HCT116 (cell line): ENCODE results near the gene DTNBP1. TPM values are rescaled to one million over a fixed set of nuclear protein-coding genes. Genes with fewer than 3 reads are reported as not detected.

Experiments
- ATAC-seq: fragments of 200-7000 bp; cut with Tn5 transposase; 2 replicates; pipeline ENCODE4 v1.9.1; 2020; ENCODE audit warnings: mild to moderate bottlenecking, moderate library complexity
- BruUV-seq: library from RNA; stranded (reverse); fragments of 400-500 nt; replicated peaks from 2 replicates; lab custom pipeline; 2021; lab: Mats Ljungman, UMichigan
- CTCF ChIA-PET: fragments of 300-600 bp; sonication (Branson Sonifier 250); formaldehyde crosslinking; loops from one replicate; lab custom pipeline; 2021; ENCODE audit warnings: antibody characterized with exemption; lab: Charles Lee
- POLR2A ChIA-PET: fragments of 300-600, 350-600 bp; sonication (Branson Sonifier 250); formaldehyde crosslinking; loops from one replicate; lab custom pipeline; 2021; ENCODE audit warnings: antibody characterized with exemption; lab: Charles Lee
- RAD21 ChIA-PET, 2 experiments: fragments of 300-600 bp; sonication (Branson Sonifier 250); formaldehyde crosslinking; loops; one replicate each; lab custom pipeline; 2023; ENCODE audit warnings: low total read pairs in 2 of 2; ENCODE audit not compliant: uncharacterized antibody in 2 of 2, unreplicated experiment in 2 of 2, low non-redundant PET in 1 of 2; lab: Charles Lee
- DNase-seq: peaks from one replicate; pipeline ENCODE4 v3.0.0-alpha.2; 2010; ENCODE audit warnings: low read depth, low spot score
- H2AFZ ChIP-seq: fragments of 200-600 bp; shearing (Covaris generic), sonication (generic); 2 replicates; pipeline ENCODE4 v1.6.1; 2017; ENCODE audit warnings: low read depth, mixed run types, mixed read lengths, antibody characterized with exemption, low read length; ENCODE audit not compliant: poor library complexity, severe bottlenecking
- H3K27ac ChIP-seq: 2 replicates; pipeline ENCODE4 v1.5.1; 2012; ENCODE audit warnings: low read depth, low read length
- H3K27me3 ChIP-seq: fragments of 200-600 bp; sonication (generic); 2 replicates; pipeline ENCODE4 v1.6.1; 2016; ENCODE audit warnings: mixed run types, low read length, mixed read lengths; ENCODE audit not compliant: insufficient read depth
- H3K36me3 ChIP-seq, 2 experiments: fragments of 200-500 bp in 1 of 2; fragments of 200-600 bp in 1 of 2; sonication (Bioruptor generic) in 1 of 2; sonication (generic) in 1 of 2; 2 replicates each; pipeline versions ENCODE4 v1.5.1 to v1.6.1; 2014 to 2016; ENCODE audit warnings: low read length in 2 of 2, inconsistent platforms in 1 of 2, mixed read lengths in 1 of 2, mixed run types in 1 of 2; ENCODE audit not compliant: insufficient read depth in 2 of 2, control insufficient read depth in 1 of 2
- H3K4me1 ChIP-seq, 2 experiments: fragments of 200-600 bp in 1 of 2; sonication (generic) in 1 of 2; 2 replicates each; pipeline versions ENCODE4 v1.5.1 to v1.6.1; 2012 to 2017; ENCODE audit warnings: low read length in 2 of 2, inconsistent platforms in 1 of 2, mild to moderate bottlenecking in 1 of 2, mixed read lengths in 1 of 2, mixed run types in 1 of 2, moderate library complexity in 1 of 2; ENCODE audit not compliant: insufficient read depth in 2 of 2, control insufficient read depth in 1 of 2
- H3K4me2 ChIP-seq: fragments of 200-600 bp; sonication (generic); 2 replicates; pipeline ENCODE4 v1.6.1; 2017; ENCODE audit warnings: mixed run types, low read length, mixed read lengths
- H3K4me3 ChIP-seq, 2 experiments: fragments of 200-600 bp in 1 of 2; sonication (generic) in 1 of 2; replicated peaks in 1 of 2; 2 replicates each; pipeline ENCODE4 v1.5.1; 2011 to 2016; ENCODE audit warnings: low read length in 2 of 2, control low read depth in 1 of 2, low read depth in 1 of 2, mild to moderate bottlenecking in 1 of 2, mixed read lengths in 1 of 2, mixed run types in 1 of 2
- H3K79me2 ChIP-seq: fragments of 200-600 bp; sonication (generic); 2 replicates; pipeline ENCODE4 v1.6.1; 2017; ENCODE audit warnings: mild to moderate bottlenecking, mixed run types, low read length, moderate library complexity, mixed read lengths; ENCODE audit not compliant: insufficient read depth
- H3K9ac ChIP-seq: fragments of 200-600 bp; sonication (generic); 2 replicates; pipeline ENCODE4 v1.6.1; 2016; ENCODE audit warnings: low read length, mixed read lengths
- H3K9me2 ChIP-seq: fragments of 200-600 bp; sonication (generic), shearing (Covaris generic); 2 replicates; pipeline ENCODE4 v1.6.1; 2017; ENCODE audit warnings: mixed run types, mild to moderate bottlenecking, moderate library complexity; ENCODE audit not compliant: insufficient read depth
- H3K9me3 ChIP-seq, 2 experiments: fragments of 200-500 bp in 1 of 2; fragments of 200-600 bp in 1 of 2; sonication (Bioruptor generic) in 1 of 2; sonication (generic) in 1 of 2; 2 replicates each; pipeline ENCODE4 v1.6.1; 2014 to 2017; ENCODE audit warnings: low read length in 2 of 2, mixed read lengths in 2 of 2, inconsistent platforms in 1 of 2, low read depth in 1 of 2, mild to moderate bottlenecking in 1 of 2, mixed run types in 1 of 2, moderate library complexity in 1 of 2; ENCODE audit not compliant: control insufficient read depth in 1 of 2, insufficient read depth in 1 of 2
- H4K20me1 ChIP-seq: fragments of 200-600 bp; sonication (generic), shearing (Covaris generic); 2 replicates; pipeline ENCODE4 v1.6.1; 2017; ENCODE audit warnings: mixed run types, mild to moderate bottlenecking, moderate library complexity; ENCODE audit not compliant: insufficient read depth
- CBX3 ChIP-seq: IDR thresholded peaks from 2 replicates; pipeline ENCODE4 v1.6.1; 2012; ENCODE audit warnings: low read depth
- EZH2phosphoT487 ChIP-seq: fragments of 200-600 bp; IDR thresholded peaks from 2 replicates; pipeline ENCODE4 v1.6.1; 2018; ENCODE audit warnings: antibody characterized with exemption, borderline replicate concordance
- FOSL1 ChIP-seq: IDR thresholded peaks from 2 replicates; pipeline ENCODE4 v1.6.1; 2012; ENCODE audit warnings: low read depth
- JUND ChIP-seq: IDR thresholded peaks from 2 replicates; pipeline ENCODE4 v1.6.1; 2012
- MAX ChIP-seq: IDR thresholded peaks from 2 replicates; pipeline ENCODE4 v1.6.1; 2012
- RAD21 ChIP-seq: IDR thresholded peaks from 2 replicates; pipeline ENCODE4 v1.6.1; 2012; ENCODE audit warnings: low read depth, mild to moderate bottlenecking
- SIN3A ChIP-seq: IDR thresholded peaks from 2 replicates; pipeline ENCODE4 v1.6.1; 2012; ENCODE audit warnings: low read depth
- TCF7L2 ChIP-seq: IDR thresholded peaks from 2 replicates; pipeline ENCODE4 v1.7.0; 2011; ENCODE audit warnings: borderline replicate concordance, inconsistent platforms; ENCODE audit not compliant: insufficient read depth, insufficient read length; ENCODE audit errors: extremely low read depth
- YY1 ChIP-seq: IDR thresholded peaks from 2 replicates; pipeline ENCODE4 v1.6.1; 2011; ENCODE audit warnings: low read length, low read depth, moderate library complexity, mild to moderate bottlenecking; ENCODE audit not compliant: insufficient replicate concordance; ENCODE audit errors: extremely low read depth
- ZBTB33 ChIP-seq: IDR thresholded peaks from 2 replicates; pipeline ENCODE4 v1.6.1; 2011; ENCODE audit warnings: mild to moderate bottlenecking, low read length, moderate library complexity; ENCODE audit not compliant: insufficient replicate concordance; ENCODE audit errors: extremely low read depth
- ZFX ChIP-seq: fragments of 450-650 bp; IDR thresholded peaks from 2 replicates; pipeline ENCODE4 v1.6.1; 2017
- intact Hi-C: fragments of 100-400 bp; cut with micrococcal nuclease; formaldehyde crosslinking; loops from 2 replicates; pipeline ENCODE4 v1.10.0; 2022
- total RNA-seq: library from RNA; stranded (reverse); gene quantifications from one replicate; pipeline ENCODE4 v1.2.1, GENCODE V29; 2021; ENCODE audit not compliant: unreplicated experiment

Gene DTNBP1
- total RNA-seq, 1 experiment from 2014 or later, result 16.7 TPM

- H3K9me2 ChIP-seq, result no peaks in the 10 kb centered on the region
- H3K4me2 ChIP-seq, result no peak overlapping the region
- no peaks in the 10 kb centered on the region for H4K20me1 ChIP-seq
- no peak overlapping the region for H2AFZ ChIP-seq
- 0 out of 4 replicates have a peak, but pooled peaks cover 0 to 2% of the 10 kb centered on the region in 2 experiments for H3K36me3 ChIP-seq
- BruUV-seq, result no TSS peak
- ChIA-PET CTCF (no interaction called here), RAD21 (no interaction called here), POLR2A (no interaction called here)
- intact Hi-C loops, result no loop called here
- H3K27ac ChIP-seq, result no peak overlapping the region
- DNase-seq (no peak), ATAC-seq (no peak)
- H3K9ac ChIP-seq, result no peak overlapping the region
- no peaks in the 10 kb centered on the region for H3K9me3 ChIP-seq
- no peaks in the 10 kb centered on the region for H3K4me1 ChIP-seq
- TF ChIP-seq CBX3, result no peak
- TF ChIP-seq ZBTB33, result no peak
- no peak for TF ChIP-seq ZFX
- TF ChIP-seq TCF7L2, result no peak
- no peak for TF ChIP-seq YY1
- H3K79me2 ChIP-seq, result no peaks in the 10 kb centered on the region
- no peaks in the 10 kb centered on the region for H3K27me3 ChIP-seq
- H3K4me3 ChIP-seq, result no peak overlapping the region
Measured at GRCh38 chr6:15527838-15528617, 134.8 kb downstream of the DTNBP1 start.

GRCh38 chr6:15526212-15526701 is 136.6 kb downstream of the DTNBP1 start:
- intact Hi-C loops, result no loop called here
- Histone ChIP-seq H3K9ac (no peak overlapping the region), H2AFZ (no peak overlapping the region), H3K27ac (no peak overlapping the region), H3K36me3 (peaks cover 3% of the 10 kb centered on the region in 2 experiments; a peak in 1 of 4 replicates), H3K27me3 (no peaks in the 10 kb centered on the region), H3K4me1 (no peaks in the 10 kb centered on the region), H3K9me2 (no peaks in the 10 kb centered on the region), H3K79me2 (no peaks in the 10 kb centered on the region), H4K20me1 (no peaks in the 10 kb centered on the region), H3K4me2 (no peak overlapping the region), H3K4me3 (no peak overlapping the region), H3K9me3 (no peaks in the 10 kb centered on the region)
- DNase-seq, result no peak
- CTCF ChIA-PET, result no interaction called here
- POLR2A ChIA-PET, result no interaction called here
- no peak for ATAC-seq
- BruUV-seq, result no TSS peak
- TF ChIP-seq RAD21, result no peak
- no peak for TF ChIP-seq EZH2phosphoT487
- TF ChIP-seq JUND, result no peak
- no peak for TF ChIP-seq FOSL1
- TF ChIP-seq MAX, result no peak
- no peak for TF ChIP-seq SIN3A
- RAD21 ChIA-PET, result no interaction called here
